Measurements from ENCODE around the gene KRT86. TPM values are rescaled to one million over a fixed set of nuclear protein-coding genes. Genes with fewer than 3 reads are reported as not detected.

KRT86 gene
- total RNA-seq, 1 experiment from 2014 or later = 2.7 TPM

DNA sequence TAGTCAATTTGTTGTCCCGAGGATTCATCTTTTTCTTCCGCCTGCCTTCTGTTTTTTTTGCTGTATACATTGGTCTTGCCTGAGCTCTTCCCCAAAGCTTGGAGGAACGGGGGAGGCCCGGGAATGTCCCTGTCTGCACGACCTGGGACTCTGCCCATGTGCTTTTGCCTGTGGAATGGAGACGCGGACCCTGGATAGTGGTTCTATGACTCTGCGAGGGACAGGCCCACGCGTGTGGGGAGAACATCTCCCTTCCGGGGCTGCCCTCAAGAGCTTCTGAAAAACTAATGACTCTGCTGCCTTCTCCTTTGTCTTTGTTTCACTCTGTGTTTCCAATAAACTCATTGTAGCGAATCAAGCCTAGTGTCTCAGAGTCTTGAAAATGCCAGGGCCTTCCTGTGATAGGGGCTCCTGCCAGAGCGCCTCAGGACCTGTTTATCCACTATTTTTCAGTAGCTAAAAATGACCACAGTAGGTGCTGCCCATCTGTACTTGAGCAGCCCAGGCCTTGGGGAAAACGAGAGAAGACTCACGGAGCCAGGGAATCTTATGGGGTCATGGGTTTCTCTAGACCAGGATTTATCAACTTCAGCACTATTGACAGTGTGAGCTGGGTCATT lies 34.5 kb downstream of the KRT86 start:
- Histone ChIP-seq H3K36me3 (ENCODE audit: low read depth) (no peaks in the 10 kb centered on the region), H3K4me2 (peak overlapping the region; percentile 94), H3K9me3 (ENCODE audit: insufficient read depth, low read depth) (no peaks in the 10 kb centered on the region), H3F3A (ENCODE audit: insufficient read depth, low read depth) (peaks cover 4% of the 10 kb centered on the region; the same call in 1 of the 2 replicates), H3K27ac (no peak overlapping the region), H2AFZ (peak overlapping the region; percentile 76), H3K79me2 (ENCODE audit: low read depth) (no peaks in the 10 kb centered on the region), H4K20me1 (ENCODE audit: insufficient read depth) (no peaks in the 10 kb centered on the region), H3K4me1 (replicated peaks; ENCODE audit: insufficient read depth) (peaks cover 19% of the 10 kb centered on the region), H3K9me2 (ENCODE audit: insufficient read depth) (no peaks in the 10 kb centered on the region), H3K27me3 (ENCODE audit: insufficient read depth, low read depth) (no peaks in the 10 kb centered on the region), H3K4me3 (peak overlapping the region; percentile 71)
- BruUV-seq (replicated peaks) = TSS peak; percentile 95
- no peak for DNase-seq
- ChIA-PET CTCF (interaction anchor here (0.6 to 1.5 kb wide), 6 partner anchors 10 to 775 kb away, joined by 3 to 10 read pairs (median 4); no protein-coding TSS in a partner anchor), POLR2A (ENCODE audit: unreplicated experiment) (interaction anchor here (0.7 to 0.9 kb wide), 4 partner anchors 28 to 164 kb away, joined by 3 to 13 read pairs (median 6); no protein-coding TSS in a partner anchor)
- TF ChIP-seq EZH2 (IDR thresholded peaks at IDR 0.05; ENCODE audit: low read depth) = no peak
- TF ChIP-seq, protein P1, sequence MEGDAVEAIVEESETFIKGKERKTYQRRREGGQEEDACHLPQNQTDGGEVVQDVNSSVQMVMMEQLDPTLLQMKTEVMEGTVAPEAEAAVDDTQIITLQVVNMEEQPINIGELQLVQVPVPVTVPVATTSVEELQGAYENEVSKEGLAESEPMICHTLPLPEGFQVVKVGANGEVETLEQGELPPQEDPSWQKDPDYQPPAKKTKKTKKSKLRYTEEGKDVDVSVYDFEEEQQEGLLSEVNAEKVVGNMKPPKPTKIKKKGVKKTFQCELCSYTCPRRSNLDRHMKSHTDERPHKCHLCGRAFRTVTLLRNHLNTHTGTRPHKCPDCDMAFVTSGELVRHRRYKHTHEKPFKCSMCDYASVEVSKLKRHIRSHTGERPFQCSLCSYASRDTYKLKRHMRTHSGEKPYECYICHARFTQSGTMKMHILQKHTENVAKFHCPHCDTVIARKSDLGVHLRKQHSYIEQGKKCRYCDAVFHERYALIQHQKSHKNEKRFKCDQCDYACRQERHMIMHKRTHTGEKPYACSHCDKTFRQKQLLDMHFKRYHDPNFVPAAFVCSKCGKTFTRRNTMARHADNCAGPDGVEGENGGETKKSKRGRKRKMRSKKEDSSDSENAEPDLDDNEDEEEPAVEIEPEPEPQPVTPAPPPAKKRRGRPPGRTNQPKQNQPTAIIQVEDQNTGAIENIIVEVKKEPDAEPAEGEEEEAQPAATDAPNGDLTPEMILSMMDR (conservative IDR thresholded peaks at IDR 0.05) = no peak
- intact Hi-C loops (cut with micrococcal nuclease; ENCODE audit: unreplicated experiment) = no loop called here

DNA sequence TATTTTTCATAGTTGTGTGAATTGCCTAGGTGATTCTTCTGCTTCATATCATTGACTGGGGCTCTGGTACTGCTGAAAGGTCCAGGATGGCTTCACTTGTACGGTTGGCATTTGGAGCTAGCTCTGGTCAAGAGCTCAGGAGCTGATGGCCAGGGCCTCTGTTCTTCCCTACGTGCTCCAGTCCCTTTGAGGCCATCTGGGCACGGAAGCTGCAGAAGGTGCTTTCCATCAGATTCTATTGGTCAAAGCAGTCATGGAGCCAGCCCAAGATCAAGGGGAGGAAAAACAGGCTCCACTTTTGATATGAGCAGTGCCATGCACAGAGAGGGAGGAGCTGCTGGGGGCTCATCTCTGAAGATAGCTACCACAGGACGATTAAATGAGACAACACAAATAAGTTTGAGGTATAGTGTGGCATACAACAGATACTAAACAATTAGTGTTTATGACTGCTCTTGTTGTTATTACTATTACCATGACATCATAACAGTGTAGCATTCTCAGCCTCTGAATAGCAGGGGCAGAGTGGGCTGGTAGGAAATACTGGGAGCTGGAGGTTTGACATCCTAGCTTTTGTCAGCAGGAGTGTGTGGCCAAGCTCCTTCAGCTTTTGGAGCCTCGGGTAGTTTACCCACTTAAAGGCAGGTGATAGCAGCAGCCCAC lies 36.3 kb downstream of the KRT86 start:
- Histone ChIP-seq H3K9me3 (ENCODE audit: insufficient read depth, low read depth) (no peaks in the 10 kb centered on the region), H3K36me3 (ENCODE audit: low read depth) (no peaks in the 10 kb centered on the region), H3K27ac (no peak overlapping the region), H3K4me3 (no peak overlapping the region), H3K79me2 (ENCODE audit: low read depth) (no peaks in the 10 kb centered on the region), H3F3A (ENCODE audit: insufficient read depth, low read depth) (peaks cover 4% of the 10 kb centered on the region; the same call in 1 of the 2 replicates), H2AFZ (no peak overlapping the region), H4K20me1 (ENCODE audit: insufficient read depth) (no peaks in the 10 kb centered on the region), H3K27me3 (ENCODE audit: insufficient read depth, low read depth) (no peaks in the 10 kb centered on the region), H3K4me1 (replicated peaks; ENCODE audit: insufficient read depth) (peaks cover 19% of the 10 kb centered on the region), H3K9me2 (ENCODE audit: insufficient read depth) (no peaks in the 10 kb centered on the region), H3K4me2 (no peak overlapping the region)
- no TSS peak for BruUV-seq (replicated peaks)
- ChIA-PET CTCF (interaction anchor here (1.9 kb wide), 1 partner anchor 31 kb away, joined by 6 read pairs; no protein-coding TSS in a partner anchor), POLR2A (ENCODE audit: unreplicated experiment) (interaction anchor here (0.6 to 0.9 kb wide), 6 partner anchors 30 to 270 kb away, joined by 3 to 6 read pairs (median 4); no protein-coding TSS in a partner anchor)
- no peak for TF ChIP-seq EZH2 (IDR thresholded peaks at IDR 0.05; ENCODE audit: low read depth)
- TF ChIP-seq, protein P1 (conservative IDR thresholded peaks at IDR 0.05) = no peak
- DNase-seq = peak in 1 of 2 experiments; percentile 51
- intact Hi-C loops (cut with micrococcal nuclease; ENCODE audit: unreplicated experiment) = no loop called here

DNA sequence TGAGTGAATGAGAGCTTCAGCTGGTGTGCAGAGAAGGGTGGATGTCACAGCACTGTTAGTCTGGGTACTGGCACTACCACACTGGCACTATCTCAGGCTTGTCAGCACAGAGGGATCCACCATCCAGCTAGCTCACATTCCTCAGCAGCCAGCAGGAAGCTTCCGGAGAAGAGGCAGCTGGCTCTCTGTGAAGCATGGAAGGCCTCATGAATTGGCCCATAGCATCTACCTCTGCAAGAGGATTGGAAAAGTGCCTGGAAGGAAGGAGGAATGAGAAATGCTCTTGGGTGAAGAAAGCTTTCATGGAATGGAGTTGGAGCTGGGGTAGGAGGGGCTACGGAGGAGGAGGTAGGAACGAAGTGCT lies 36.8 kb downstream of the KRT86 start:
- H3K4me2 ChIP-seq = no peak overlapping the region
- no peaks in the 10 kb centered on the region for H3K27me3 ChIP-seq (ENCODE audit: insufficient read depth, low read depth)
- no peaks in the 10 kb centered on the region for H3K9me3 ChIP-seq (ENCODE audit: insufficient read depth, low read depth)
- peaks cover 4% of the 10 kb centered on the region; the same call in 1 of the 2 replicates for H3F3A ChIP-seq (ENCODE audit: insufficient read depth, low read depth)
- DNase-seq = no peak
- no peaks in the 10 kb centered on the region for H3K36me3 ChIP-seq (ENCODE audit: low read depth)
- no peaks in the 10 kb centered on the region for H4K20me1 ChIP-seq (ENCODE audit: insufficient read depth)
- H3K79me2 ChIP-seq (ENCODE audit: low read depth) = no peaks in the 10 kb centered on the region
- TF ChIP-seq, protein P1 (conservative IDR thresholded peaks at IDR 0.05) = no peak
- no peak for TF ChIP-seq EZH2 (IDR thresholded peaks at IDR 0.05; ENCODE audit: low read depth)
- peaks cover 19% of the 10 kb centered on the region for H3K4me1 ChIP-seq (replicated peaks; ENCODE audit: insufficient read depth)
- CTCF ChIA-PET = interaction anchor here (1.9 kb wide), 1 partner anchor 32 kb away, joined by 6 read pairs; no protein-coding TSS in a partner anchor
- POLR2A ChIA-PET (ENCODE audit: unreplicated experiment) = interaction anchor here (0.6 to 0.9 kb wide), 4 partner anchors 31 to 210 kb away, joined by 3 to 5 read pairs (median 4); no protein-coding TSS in a partner anchor
- no peak overlapping the region for H3K4me3 ChIP-seq
- no peak overlapping the region for H2AFZ ChIP-seq
- H3K9me2 ChIP-seq (ENCODE audit: insufficient read depth) = no peaks in the 10 kb centered on the region
- no peak overlapping the region for H3K27ac ChIP-seq
- intact Hi-C loops (cut with micrococcal nuclease; ENCODE audit: unreplicated experiment) = no loop called here
- no TSS peak for BruUV-seq (replicated peaks)

All from PC-9 (cell line).